Ectodermal cell (in vitro differentiated cells): ENCODE results near the gene AP3B1.

ENCODE experiments used
- H3K27ac ChIP-seq: 2 replicates; pipeline ENCODE4 v1.7.0; 2013; ENCODE audit warnings: mild to moderate bottlenecking, low read depth, low read length; ENCODE audit not compliant: insufficient read depth, poor library complexity, severe bottlenecking
- H3K27me3 ChIP-seq: 2 replicates; pipeline ENCODE4 v1.7.0; 2013; ENCODE audit warnings: mild to moderate bottlenecking, low read length; ENCODE audit not compliant: insufficient read depth, control insufficient read depth, poor library complexity, severe bottlenecking
- H3K36me3 ChIP-seq: one replicate; pipeline ENCODE4 v1.7.0; 2013; ENCODE audit warnings: low read length; ENCODE audit not compliant: control insufficient read depth, insufficient read depth
- H3K4me1 ChIP-seq: one replicate; pipeline ENCODE4 v1.7.0; 2013; ENCODE audit warnings: low read length; ENCODE audit not compliant: control insufficient read depth, insufficient read depth
- H3K4me3 ChIP-seq: 2 replicates; pipeline ENCODE4 v1.7.0; 2013; ENCODE audit warnings: low read depth, low read length, control low read depth; ENCODE audit not compliant: insufficient read depth
- H3K9me3 ChIP-seq: 2 replicates; pipeline ENCODE4 v1.7.0; 2013; ENCODE audit warnings: mild to moderate bottlenecking, low read length, moderate library complexity; ENCODE audit not compliant: control insufficient read depth
- WGBS, 2 experiments: methylation state at CpG; one replicate each; pipeline ENCODE4 v1.1.7; 2013; ENCODE audit warnings: missing lambda C conversion rate in 2 of 2; 5-methylcytosine and 5-hydroxymethylcytosine counted together

AP3B1 gene

DNA sequence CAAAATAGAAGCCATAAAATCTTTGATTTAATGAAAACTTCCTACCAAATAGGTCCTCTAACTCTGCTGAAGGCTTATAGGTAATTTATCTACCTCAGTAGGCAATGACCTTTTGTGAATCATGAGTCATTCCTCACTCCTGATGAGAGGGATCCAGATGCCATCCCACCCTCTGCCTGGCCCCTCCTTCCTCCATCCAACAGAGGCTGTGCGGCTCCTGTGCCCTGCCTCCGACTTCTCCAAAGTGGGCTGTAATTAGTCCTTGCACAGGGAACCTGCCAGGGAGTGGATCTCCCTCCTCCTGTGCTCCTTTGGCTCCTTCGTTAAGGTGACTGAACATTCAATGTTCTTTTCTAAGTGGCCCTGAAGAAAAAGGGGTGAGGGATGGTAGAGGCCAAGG, 304.5 kb downstream of the AP3B1 start:
- Histone ChIP-seq H3K27ac (no peak overlapping the region), H3K4me1 (peaks cover 49% of the 10 kb centered on the region), H3K9me3 (no peaks in the 10 kb centered on the region), H3K36me3 (no peaks in the 10 kb centered on the region), H3K27me3 (peaks cover 60% of the 10 kb centered on the region), H3K4me3 (no peak overlapping the region)
- 9 to 14% methylated on average over 3 of the region's 3 CpGs for WGBS, 2 experiments

DNA sequence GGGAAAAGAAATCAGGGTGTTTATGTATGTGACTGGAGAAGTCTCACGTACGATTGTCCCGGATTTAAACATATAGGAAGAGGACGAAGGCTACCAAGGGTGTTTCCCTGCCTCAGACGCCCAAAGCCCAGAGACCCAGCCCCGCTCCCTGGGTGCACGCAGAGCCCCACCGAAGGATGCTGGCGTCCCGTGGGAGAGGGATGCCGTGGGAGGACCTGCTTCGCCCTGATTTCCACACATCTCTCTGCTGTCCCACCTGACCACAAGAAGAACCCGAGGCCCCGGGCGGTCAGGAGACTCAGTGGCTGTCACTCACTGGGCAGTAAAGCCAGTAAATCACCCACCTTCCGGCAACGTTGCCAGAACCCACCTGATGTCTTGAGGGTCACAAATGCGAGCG, 306.5 kb downstream of the AP3B1 start:
- no peak overlapping the region for H3K27ac ChIP-seq
- WGBS, 2 experiments, result 87 to 88% methylated on average over 19 of the region's 19 CpGs
- H3K4me3 ChIP-seq, result no peak overlapping the region
- peaks cover 46% of the 10 kb centered on the region for H3K27me3 ChIP-seq
- no peaks in the 10 kb centered on the region for H3K9me3 ChIP-seq
- H3K36me3 ChIP-seq, result no peaks in the 10 kb centered on the region
- H3K4me1 ChIP-seq, result peaks cover 39% of the 10 kb centered on the region

DNA sequence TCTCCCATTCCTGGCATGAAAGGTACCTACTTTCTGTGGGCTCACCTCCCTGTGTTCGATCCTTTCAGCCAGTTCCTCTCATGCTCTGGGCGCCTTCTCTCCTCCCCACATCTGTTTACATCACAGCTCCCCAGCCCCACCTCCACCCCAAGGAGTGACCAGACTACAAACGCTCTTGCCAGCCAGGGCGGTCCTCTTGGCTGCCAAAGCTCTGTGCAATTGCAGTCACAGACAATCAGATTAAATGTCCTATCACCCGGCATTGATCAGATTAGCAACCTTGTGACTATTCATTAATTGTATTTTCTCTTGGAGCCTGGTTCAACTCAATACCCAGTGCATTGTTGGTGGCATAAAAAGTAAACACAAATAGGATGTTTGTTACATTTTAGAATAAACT, 307.2 kb downstream of the AP3B1 start:
- WGBS, 2 experiments, result 62 to 69% methylated on average over 5 of the region's 5 CpGs
- Histone ChIP-seq H3K36me3 (no peaks in the 10 kb centered on the region), H3K27ac (no peak overlapping the region), H3K4me1 (peaks cover 33% of the 10 kb centered on the region), H3K4me3 (no peak overlapping the region), H3K9me3 (no peaks in the 10 kb centered on the region), H3K27me3 (peaks cover 39% of the 10 kb centered on the region)

DNA sequence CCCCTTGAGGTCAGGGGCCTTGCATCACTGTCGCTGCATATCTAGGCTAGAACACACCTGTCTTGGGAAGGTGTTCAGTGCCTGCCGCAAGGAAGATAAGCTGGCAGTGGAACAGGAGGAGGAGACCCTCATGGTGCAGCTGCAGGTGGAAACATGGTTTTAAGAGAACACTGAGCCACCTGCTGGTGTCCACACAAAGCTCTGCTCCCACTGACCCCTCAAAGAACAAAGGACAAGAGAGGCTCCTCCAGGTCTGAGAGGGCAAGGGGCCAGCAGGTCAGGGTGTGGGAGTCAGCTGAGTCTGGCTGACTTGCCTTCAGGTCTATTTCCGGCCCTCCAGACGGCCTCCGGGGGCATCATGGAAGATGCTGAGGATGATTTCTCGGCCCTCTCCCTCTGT, 308.2 kb downstream of the AP3B1 start:
- H3K27me3 ChIP-seq, result peaks cover 30% of the 10 kb centered on the region
- no peaks in the 10 kb centered on the region for H3K36me3 ChIP-seq
- no peak overlapping the region for H3K4me3 ChIP-seq
- no peaks in the 10 kb centered on the region for H3K9me3 ChIP-seq
- no peak overlapping the region for H3K27ac ChIP-seq
- H3K4me1 ChIP-seq, result peaks cover 25% of the 10 kb centered on the region
- 87% methylated on average over 6 of the region's 6 CpGs for WGBS, 2 experiments

DNA sequence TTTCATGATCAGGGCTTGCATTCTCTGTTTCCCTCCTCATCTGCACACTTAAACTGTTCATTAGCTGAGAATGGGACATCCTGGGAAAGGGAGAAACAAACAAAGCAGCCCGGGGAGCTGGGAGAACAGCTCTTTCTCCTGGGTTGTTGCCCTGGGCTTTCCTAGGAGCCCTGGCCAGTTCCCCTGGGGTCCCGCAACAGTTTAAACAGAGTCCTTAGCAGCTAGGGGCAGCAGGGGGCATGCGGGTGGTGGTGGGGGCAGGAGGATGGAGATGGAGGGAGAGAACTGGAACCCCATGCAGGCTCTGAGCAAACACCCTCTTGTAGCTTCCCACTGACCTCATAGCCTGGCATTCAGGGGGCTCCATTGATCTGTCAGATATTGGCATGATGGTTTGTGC, 309.3 kb downstream of the AP3B1 start:
- Histone ChIP-seq H3K4me1 (peaks cover 15% of the 10 kb centered on the region), H3K27me3 (peaks cover 20% of the 10 kb centered on the region), H3K36me3 (no peaks in the 10 kb centered on the region), H3K9me3 (no peaks in the 10 kb centered on the region), H3K27ac (no peak overlapping the region), H3K4me3 (no peak overlapping the region)
- 37 to 51% methylated on average over 3 of the region's 3 CpGs for WGBS, 2 experiments

DNA sequence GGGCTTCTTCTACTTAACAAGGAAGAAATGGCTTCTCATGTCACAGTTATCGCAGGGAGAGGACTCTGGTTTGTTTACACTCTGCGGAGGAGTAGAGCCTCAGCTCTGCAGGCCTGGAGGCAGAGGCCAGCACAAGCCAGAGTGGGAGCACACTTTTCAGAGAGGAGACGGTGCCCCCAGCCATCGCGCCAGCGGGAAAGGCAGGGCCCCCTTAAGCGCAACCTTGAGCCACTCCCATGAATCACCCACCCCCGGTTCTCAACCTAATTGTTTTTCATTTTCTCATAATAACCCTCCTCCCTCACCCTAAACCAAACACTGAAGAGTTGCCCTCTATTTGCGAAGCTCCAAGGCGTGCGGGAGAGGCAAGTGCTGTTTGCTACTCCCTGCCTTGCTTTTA, 309.9 kb downstream of the AP3B1 start:
- 33 to 42% methylated on average over 11 of the region's 11 CpGs for WGBS, 2 experiments
- H3K36me3 ChIP-seq, result no peaks in the 10 kb centered on the region
- peaks cover 11% of the 10 kb centered on the region for H3K4me1 ChIP-seq
- H3K9me3 ChIP-seq, result no peaks in the 10 kb centered on the region
- peaks cover 21% of the 10 kb centered on the region for H3K27me3 ChIP-seq
- H3K4me3 ChIP-seq, result no peak overlapping the region
- H3K27ac ChIP-seq, result no peak overlapping the region

DNA sequence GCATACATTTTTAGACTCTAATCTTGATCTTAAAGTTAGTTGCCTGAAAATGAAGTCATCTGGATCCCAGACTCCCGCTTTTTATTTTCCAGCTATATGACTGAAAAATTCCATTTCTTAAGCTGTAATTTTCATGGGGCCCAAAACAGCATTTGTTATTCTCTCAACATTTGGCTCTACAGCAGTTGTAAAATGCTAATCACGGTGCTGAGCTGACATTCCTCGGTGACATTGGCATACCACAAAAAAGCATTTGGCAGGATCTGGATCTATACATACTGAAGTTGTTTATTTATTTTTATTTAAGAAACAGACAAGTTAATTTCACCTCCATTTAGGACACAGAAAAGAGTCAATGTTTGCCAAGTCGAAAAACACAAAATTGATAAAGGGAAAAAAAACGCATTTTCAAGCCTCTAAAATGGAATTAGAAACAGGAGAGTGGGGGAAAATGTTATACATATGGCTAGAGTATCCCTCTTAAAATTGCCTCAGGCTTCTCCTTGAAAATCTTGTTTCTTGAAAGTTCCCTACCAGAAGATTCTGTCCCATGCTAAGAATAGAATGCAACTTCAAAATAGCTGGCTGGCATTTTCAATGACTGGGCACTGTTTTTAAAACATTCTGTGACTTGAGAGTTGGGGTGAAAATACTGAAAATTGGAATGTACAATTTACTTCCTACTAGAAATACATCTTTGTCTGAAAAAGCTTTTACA, 310.9 kb downstream of the AP3B1 start:
- Histone ChIP-seq H3K4me1 (peaks cover 11% of the 10 kb centered on the region), H3K27me3 (peaks cover 20% of the 10 kb centered on the region)
- 82% methylated on average over 4 to 5 of the region's 5 CpGs for WGBS, 2 experiments

DNA sequence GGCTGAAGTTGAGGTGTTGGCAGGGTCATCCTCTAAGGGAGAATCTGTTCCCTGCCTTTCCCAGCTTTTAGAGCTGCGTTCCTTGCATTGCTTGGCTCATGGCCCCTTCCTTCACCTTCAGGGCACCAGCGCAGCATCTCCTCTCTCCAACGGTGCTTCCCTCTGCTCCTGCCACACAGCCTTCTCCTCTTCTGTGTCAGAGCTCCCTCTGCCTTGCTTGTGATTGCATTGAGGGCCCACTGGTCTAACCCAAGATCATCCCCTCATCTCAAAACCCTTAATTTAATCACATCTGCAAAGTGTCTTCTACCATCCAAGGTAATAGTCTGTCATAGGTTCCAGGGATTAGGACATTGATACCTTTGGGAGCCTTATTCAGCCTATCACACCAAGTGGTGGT, 312.7 kb downstream of the AP3B1 start:
- Histone ChIP-seq H3K4me1 (peaks cover 11% of the 10 kb centered on the region), H3K27me3 (peaks cover 26% of the 10 kb centered on the region), H3K36me3 (no peaks in the 10 kb centered on the region), H3K4me3 (no peak overlapping the region), H3K27ac (no peak overlapping the region), H3K9me3 (no peaks in the 10 kb centered on the region)
- 89 to 92% methylated on average over 3 of the region's 3 CpGs for WGBS, 2 experiments

More for the DNA sequence above, 310.9 kb downstream of the AP3B1 start:
- Histone ChIP-seq H3K9me3 (no peaks in the 10 kb centered on the region), H3K36me3 (no peaks in the 10 kb centered on the region), H3K4me3 (no peak overlapping the region), H3K27ac (no peak overlapping the region)

DNA sequence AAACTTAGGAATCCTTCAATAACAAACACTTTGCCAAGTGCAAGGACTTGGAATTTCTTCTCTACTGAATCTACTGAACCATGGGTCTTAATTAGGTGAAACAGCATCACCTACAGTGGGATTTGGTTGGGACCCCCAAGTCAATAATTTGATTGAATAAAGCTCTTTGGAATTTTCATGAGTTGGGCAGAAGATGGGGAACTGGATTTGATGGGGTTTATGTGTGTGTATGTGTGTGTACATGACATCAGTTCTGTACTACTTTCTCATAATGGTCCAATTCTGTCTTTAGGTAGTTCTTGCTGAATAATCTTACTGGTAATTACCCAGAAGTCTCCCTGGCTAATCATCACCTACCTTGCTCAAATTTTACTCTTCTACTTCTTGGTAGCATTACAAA, 319.9 kb downstream of the AP3B1 start:
- no peaks in the 10 kb centered on the region for H3K9me3 ChIP-seq
- H3K4me3 ChIP-seq, result no peak overlapping the region
- no peaks in the 10 kb centered on the region for H3K36me3 ChIP-seq
- peaks cover 82% of the 10 kb centered on the region for H3K27me3 ChIP-seq
- H3K4me1 ChIP-seq, result peaks cover 6% of the 10 kb centered on the region
- H3K27ac ChIP-seq, result no peak overlapping the region

DNA sequence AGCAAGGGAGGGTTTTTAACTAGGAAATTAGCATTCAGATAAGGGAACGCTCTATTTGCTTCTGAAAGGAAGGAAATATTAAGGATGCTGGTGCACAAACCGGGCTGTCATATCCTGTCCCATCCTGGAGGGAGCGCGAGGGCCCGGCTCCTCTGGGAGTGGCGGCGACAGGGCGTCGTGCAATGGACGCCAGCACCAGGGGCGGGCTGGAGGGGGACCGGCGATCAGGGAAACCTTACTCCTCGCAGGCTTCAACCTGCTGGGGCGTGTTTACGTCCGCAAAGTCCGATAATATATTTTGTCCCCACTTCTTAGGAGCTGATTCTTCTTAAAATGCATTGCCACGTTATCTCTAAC, 321.3 kb downstream of the AP3B1 start:
- Histone ChIP-seq H3K27me3 (peaks cover 88% of the 10 kb centered on the region), H3K4me3 (no peak overlapping the region), H3K27ac (no peak overlapping the region), H3K4me1 (peaks cover 6% of the 10 kb centered on the region), H3K9me3 (no peaks in the 10 kb centered on the region), H3K36me3 (no peaks in the 10 kb centered on the region)
- WGBS, 2 experiments, result 8 to 10% methylated on average over 19 of the region's 19 CpGs
